Glutamatergic neuron (in vitro differentiated cells): ENCODE measurements around the gene MGARP. TPM values are rescaled to one million over a fixed set of nuclear protein-coding genes. Genes with fewer than 3 reads are reported as not detected.
A peak's percentile ranks its signal among the peaks of the same experiment; 100 is the strongest.

Experiments
- DNase-seq: peaks from one replicate; pipeline ENCODE4 v3.0.0; 2022
- H3K27ac Mint-ChIP-seq: one replicate; pipeline ENCODE4 v1.8.0; 2020; ENCODE audit warnings: mild to moderate bottlenecking, mixed read lengths, inconsistent platforms; ENCODE audit not compliant: unreplicated experiment
- H3K27me3 Mint-ChIP-seq: one replicate; pipeline ENCODE4 v1.8.0; 2020; ENCODE audit warnings: mild to moderate bottlenecking, moderate library complexity, mixed read lengths, inconsistent platforms; ENCODE audit not compliant: unreplicated experiment
- H3K36me3 Mint-ChIP-seq: one replicate; pipeline ENCODE4 v1.8.0; 2020; ENCODE audit warnings: mild to moderate bottlenecking, mixed read lengths, inconsistent platforms; ENCODE audit not compliant: unreplicated experiment
- H3K4me1 Mint-ChIP-seq: one replicate; pipeline ENCODE4 v1.8.0; 2020; ENCODE audit warnings: mild to moderate bottlenecking, low read depth, mixed read lengths, inconsistent platforms; ENCODE audit not compliant: unreplicated experiment
- H3K4me3 Mint-ChIP-seq: one replicate; pipeline ENCODE4 v1.8.0; 2020; ENCODE audit warnings: mild to moderate bottlenecking, mixed read lengths, inconsistent platforms; ENCODE audit not compliant: unreplicated experiment
- H3K9me3 Mint-ChIP-seq: one replicate; pipeline ENCODE4 v1.8.0; 2020; ENCODE audit warnings: mild to moderate bottlenecking, moderate library complexity, mixed read lengths, inconsistent platforms; ENCODE audit not compliant: unreplicated experiment
- total RNA-seq: library from RNA; stranded (reverse); fragmentation: NEBNext Ultra II Directional; extraction: Animal tissue kit (Norgen Biotek cat#: 25700); gene quantifications from one replicate; pipeline ENCODE4 v1.2.1, GENCODE V29; 2021; ENCODE audit not compliant: unreplicated experiment
- TF ChIP-seq, protein P1 (sequence below): fragments of 200-600 bp; sonication (generic); IDR thresholded peaks from one replicate; pipeline ENCODE4 v1.5.0; 2021; ENCODE audit not compliant: partially characterized antibody, unreplicated experiment

The MGARP gene
- total RNA-seq, 1 donor from 2014 or later, result 0.69 TPM

DNA sequence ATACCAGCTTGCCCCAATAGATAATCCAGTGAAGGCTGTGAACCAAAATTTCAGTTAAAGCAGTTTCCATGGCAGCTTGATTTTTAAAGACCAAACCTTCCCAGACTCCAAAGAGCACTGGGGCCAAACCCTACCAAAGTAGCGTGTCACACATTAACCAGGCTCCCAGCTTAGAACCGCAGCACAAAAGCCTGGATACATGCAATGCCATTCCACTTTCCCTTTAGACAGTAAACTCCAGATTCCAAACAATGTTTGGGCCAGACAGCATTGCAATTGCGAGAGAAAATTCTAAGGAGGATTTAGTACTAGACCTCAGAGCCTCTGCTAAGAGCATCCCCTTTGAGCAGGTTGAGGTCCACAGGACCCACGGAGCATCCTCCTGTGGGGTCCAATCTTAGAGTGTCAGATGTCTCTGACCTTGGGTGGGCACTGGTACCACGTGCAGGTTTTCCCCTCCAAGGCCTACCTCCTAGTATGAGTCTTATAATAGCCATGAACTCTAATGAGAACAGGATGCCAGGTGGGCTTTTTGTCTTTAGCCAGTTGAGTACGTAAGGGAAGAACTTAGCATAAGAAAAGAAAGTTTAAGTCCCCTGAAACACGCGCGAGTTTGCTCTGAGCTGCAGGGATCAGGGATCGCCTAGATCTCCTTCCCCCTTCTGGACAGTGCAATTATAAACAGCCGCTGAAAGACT is 38.8 kb downstream of the MGARP start:
- Mint-ChIP-seq H3K27me3 (no peaks in the 10 kb centered on the region), H3K4me1 (no peaks in the 10 kb centered on the region), H3K4me3 (no peak overlapping the region), H3K27ac (no peak overlapping the region), H3K36me3 (peaks cover 8% of the 10 kb centered on the region), H3K9me3 (no peaks in the 10 kb centered on the region)
- no peak for DNase-seq
- TF ChIP-seq, protein P1, sequence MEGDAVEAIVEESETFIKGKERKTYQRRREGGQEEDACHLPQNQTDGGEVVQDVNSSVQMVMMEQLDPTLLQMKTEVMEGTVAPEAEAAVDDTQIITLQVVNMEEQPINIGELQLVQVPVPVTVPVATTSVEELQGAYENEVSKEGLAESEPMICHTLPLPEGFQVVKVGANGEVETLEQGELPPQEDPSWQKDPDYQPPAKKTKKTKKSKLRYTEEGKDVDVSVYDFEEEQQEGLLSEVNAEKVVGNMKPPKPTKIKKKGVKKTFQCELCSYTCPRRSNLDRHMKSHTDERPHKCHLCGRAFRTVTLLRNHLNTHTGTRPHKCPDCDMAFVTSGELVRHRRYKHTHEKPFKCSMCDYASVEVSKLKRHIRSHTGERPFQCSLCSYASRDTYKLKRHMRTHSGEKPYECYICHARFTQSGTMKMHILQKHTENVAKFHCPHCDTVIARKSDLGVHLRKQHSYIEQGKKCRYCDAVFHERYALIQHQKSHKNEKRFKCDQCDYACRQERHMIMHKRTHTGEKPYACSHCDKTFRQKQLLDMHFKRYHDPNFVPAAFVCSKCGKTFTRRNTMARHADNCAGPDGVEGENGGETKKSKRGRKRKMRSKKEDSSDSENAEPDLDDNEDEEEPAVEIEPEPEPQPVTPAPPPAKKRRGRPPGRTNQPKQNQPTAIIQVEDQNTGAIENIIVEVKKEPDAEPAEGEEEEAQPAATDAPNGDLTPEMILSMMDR, result no peak

DNA sequence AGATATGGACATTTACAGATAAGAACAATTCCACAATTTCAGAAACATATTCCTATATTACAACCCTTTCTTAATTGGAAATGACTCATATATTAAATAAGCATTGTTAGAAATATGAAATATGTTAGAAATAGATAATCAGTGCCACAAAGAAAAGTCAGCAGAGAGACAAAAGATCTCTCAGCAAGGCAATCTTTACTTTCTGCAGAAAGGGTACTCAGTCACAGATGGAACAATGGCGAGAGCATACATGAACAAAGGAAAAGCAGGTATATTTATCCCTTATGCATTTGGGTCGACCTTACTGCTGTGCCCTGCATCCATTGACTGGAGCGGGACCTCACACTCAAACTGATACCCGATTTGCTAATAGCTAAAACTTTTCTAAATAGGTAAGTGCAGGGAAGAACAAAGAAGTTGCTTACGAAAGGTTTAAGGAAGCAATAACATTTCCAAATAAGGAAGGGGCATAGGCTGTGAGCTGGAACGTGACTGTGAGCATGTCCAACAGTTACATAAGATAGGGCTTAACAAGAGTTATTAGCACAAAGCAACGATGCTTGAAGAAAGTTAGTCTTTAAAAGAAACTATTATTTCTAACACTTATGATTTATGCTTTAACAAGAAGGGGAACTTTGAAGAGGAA is 40.8 kb downstream of the MGARP start:
- H3K27ac Mint-ChIP-seq, result no peak overlapping the region
- H3K27me3 Mint-ChIP-seq, result no peaks in the 10 kb centered on the region
- H3K9me3 Mint-ChIP-seq, result no peaks in the 10 kb centered on the region
- no peak overlapping the region for H3K4me3 Mint-ChIP-seq
- peaks cover 3% of the 10 kb centered on the region for H3K4me1 Mint-ChIP-seq
- DNase-seq, result no peak
- H3K36me3 Mint-ChIP-seq, result peaks cover 8% of the 10 kb centered on the region
- TF ChIP-seq, protein P1, result no peak

DNA sequence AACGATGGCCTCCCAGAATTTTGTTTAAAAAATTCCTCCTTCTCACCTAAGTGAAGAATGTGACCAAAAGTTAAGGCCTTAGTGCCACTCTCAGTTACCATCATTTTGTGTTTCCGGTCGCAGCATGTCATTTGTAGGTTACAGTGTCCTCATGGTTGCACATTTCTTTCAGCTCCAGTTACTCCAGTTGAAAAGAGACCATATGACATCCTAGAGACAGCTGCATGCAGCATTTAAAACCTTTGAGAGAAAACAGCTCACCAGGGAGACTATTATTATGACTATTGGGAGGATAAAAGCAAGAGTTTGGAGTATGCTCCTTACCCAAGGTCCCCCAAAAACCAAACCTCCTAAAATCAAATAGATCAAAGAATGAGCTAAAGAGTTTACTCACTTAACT is 45.8 kb downstream of the MGARP start:
- Mint-ChIP-seq H3K27ac (peak overlapping the region; percentile 7), H3K36me3 (peaks cover 6% of the 10 kb centered on the region), H3K4me3 (no peak overlapping the region), H3K9me3 (no peaks in the 10 kb centered on the region), H3K27me3 (no peaks in the 10 kb centered on the region), H3K4me1 (peaks cover 4% of the 10 kb centered on the region)
- DNase-seq, result no peak
- TF ChIP-seq, protein P1, result no peak

DNA sequence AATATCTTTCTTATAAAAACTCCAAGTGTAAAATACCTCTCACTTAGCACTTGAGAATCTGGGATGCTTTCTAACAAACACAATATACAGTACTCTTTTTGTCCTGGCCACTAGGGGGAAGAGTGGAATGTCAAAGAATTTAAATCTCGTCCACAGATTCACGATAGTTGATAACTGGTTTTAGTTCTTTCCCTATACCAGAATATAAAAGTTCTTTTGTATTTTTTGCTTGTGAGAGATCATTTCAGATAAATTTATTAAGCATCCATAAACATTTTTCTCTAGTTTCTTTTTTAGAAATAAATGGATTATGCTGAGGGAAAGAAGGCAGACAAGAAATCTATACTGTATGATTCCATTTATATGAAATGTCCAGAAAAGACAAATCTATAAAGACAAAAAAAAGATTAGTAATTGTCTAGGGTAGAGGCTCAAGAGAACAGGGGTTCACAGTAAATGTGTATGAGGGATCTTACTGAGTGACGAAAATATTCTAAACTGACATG is 50.4 kb downstream of the MGARP start:
- Mint-ChIP-seq H3K4me1 (peaks cover 4% of the 10 kb centered on the region), H3K9me3 (no peaks in the 10 kb centered on the region), H3K27ac (no peak overlapping the region), H3K4me3 (no peak overlapping the region), H3K27me3 (no peaks in the 10 kb centered on the region), H3K36me3 (no peaks in the 10 kb centered on the region)
- DNase-seq, result no peak
- TF ChIP-seq, protein P1, result peak; percentile 74
